KMS-11 (cell line): ENCODE data around the gene SULT1B1.

Experiments used
- H2AFZ ChIP-seq: fragments of 200-600 bp; sonication (generic); 2 replicates; pipeline ENCODE4 v1.6.1; 2016; ENCODE audit warnings: antibody characterized with exemption, mixed run types, low read depth
- H3K27ac ChIP-seq: fragments of 200-600 bp; sonication (generic); 2 replicates; pipeline ENCODE4 v1.6.1; 2016; ENCODE audit warnings: mild to moderate bottlenecking, mixed run types
- H3K27me3 ChIP-seq: fragments of 200-600 bp; sonication (generic); 2 replicates; pipeline ENCODE4 v1.6.1; 2017; ENCODE audit warnings: mild to moderate bottlenecking, low read depth, mixed run types, moderate library complexity; ENCODE audit not compliant: insufficient read depth
- H3K36me3 ChIP-seq: fragments of 200-600 bp; sonication (generic); 2 replicates; pipeline ENCODE4 v1.6.1; 2017; ENCODE audit warnings: mild to moderate bottlenecking, mixed run types; ENCODE audit not compliant: insufficient read depth
- H3K4me1 ChIP-seq: fragments of 200-600 bp; sonication (generic); 2 replicates; pipeline ENCODE4 v1.6.1; 2016; ENCODE audit warnings: mild to moderate bottlenecking, low read depth, mixed run types; ENCODE audit not compliant: poor library complexity, severe bottlenecking
- H3K4me2 ChIP-seq: fragments of 200-600 bp; sonication (generic); 2 replicates; pipeline ENCODE4 v1.7.0; 2016; ENCODE audit warnings: mild to moderate bottlenecking, mixed run types
- H3K4me3 ChIP-seq: fragments of 200-600 bp; sonication (generic); IDR thresholded peaks from 2 replicates; pipeline ENCODE4 v1.6.1; 2017; ENCODE audit warnings: low read depth, low read length, mixed read lengths; ENCODE audit not compliant: insufficient read depth
- H3K79me2 ChIP-seq: fragments of 200-600 bp; sonication (generic); 2 replicates; pipeline ENCODE4 v1.6.1; 2016; ENCODE audit warnings: low read depth, mixed run types; ENCODE audit not compliant: insufficient read depth
- H3K9ac ChIP-seq: fragments of 200-600 bp; sonication (generic); 2 replicates; pipeline ENCODE4 v1.6.1; 2016; ENCODE audit warnings: mild to moderate bottlenecking, mixed run types
- H4K20me1 ChIP-seq: fragments of 200-600 bp; sonication (generic); 2 replicates; pipeline ENCODE4 v1.6.1; 2016; ENCODE audit warnings: mild to moderate bottlenecking, mixed run types; ENCODE audit not compliant: insufficient read depth
- CTCF ChIP-seq: fragments of 200-600 bp; sonication (generic); conservative IDR thresholded peaks from 2 replicates; pipeline ENCODE4 v1.6.1; 2017; ENCODE audit warnings: low read depth, mild to moderate bottlenecking, antibody characterized with exemption, low read length, moderate library complexity, mixed read lengths

The SULT1B1 gene

GRCh38 chr4:69716654-69717053, 43.8 kb downstream of the SULT1B1 start:
- Histone ChIP-seq H3K9ac (no peak overlapping the region), H3K27me3 (no peaks in the 10 kb centered on the region), H3K4me3 (no peak overlapping the region), H3K79me2 (no peaks in the 10 kb centered on the region), H2AFZ (no peak overlapping the region), H3K36me3 (no peaks in the 10 kb centered on the region), H3K27ac (no peak overlapping the region), H3K4me1 (no peaks in the 10 kb centered on the region), H3K4me2 (no peak overlapping the region), H4K20me1 (no peaks in the 10 kb centered on the region)
- TF ChIP-seq CTCF: no peak

DNA sequence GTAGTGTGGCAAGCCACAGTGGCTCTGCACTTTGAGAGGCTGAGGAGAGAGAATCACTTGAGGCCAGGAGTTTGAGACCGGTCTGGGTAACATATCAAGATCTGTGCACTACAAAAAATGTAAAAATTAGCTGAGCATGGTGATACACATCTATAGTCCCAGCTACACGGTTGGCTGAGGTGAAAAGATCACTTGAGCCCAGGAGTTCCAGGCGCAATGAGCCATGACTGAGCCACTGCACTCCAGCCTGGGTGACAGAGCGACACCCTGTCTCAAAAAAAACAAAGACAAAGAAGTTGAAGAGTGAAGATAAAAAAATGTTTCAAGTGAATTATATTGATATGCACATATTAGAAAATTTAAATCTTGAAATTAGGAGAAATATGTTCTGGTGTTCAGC, 46.3 kb downstream of the SULT1B1 start:
- H3K27me3 ChIP-seq: no peaks in the 10 kb centered on the region
- H3K36me3 ChIP-seq: no peaks in the 10 kb centered on the region
- no peak for TF ChIP-seq CTCF

DNA sequence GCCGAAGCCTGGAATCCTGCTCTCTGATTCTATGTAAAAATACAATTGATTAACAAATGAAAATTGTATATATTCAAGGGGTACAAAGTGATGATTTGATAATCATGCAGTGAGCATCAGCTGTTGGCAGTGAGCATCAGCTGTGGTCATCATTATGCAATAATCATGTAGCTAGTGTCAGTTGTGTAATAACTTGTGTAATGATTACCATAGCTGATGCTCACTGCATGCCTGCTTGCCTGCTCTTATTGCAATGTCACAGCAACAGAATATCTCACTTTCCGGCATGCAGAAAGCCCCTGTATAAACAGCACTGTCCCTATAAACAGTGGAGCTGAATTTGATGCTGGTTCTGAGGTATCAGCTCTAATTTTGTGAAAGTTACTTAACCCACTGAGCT, 46.8 kb downstream of the SULT1B1 start:
- Histone ChIP-seq H3K27me3 (no peaks in the 10 kb centered on the region), H3K79me2 (no peaks in the 10 kb centered on the region), H3K4me3 (no peak overlapping the region), H3K27ac (no peak overlapping the region), H4K20me1 (no peaks in the 10 kb centered on the region), H3K36me3 (no peaks in the 10 kb centered on the region), H2AFZ (no peak overlapping the region), H3K9ac (no peak overlapping the region), H3K4me1 (no peaks in the 10 kb centered on the region), H3K4me2 (no peak overlapping the region)
- no peak for TF ChIP-seq CTCF

More for the DNA sequence above, 46.3 kb downstream of the SULT1B1 start:
- Histone ChIP-seq H2AFZ (no peak overlapping the region), H4K20me1 (no peaks in the 10 kb centered on the region), H3K9ac (no peak overlapping the region), H3K27ac (no peak overlapping the region), H3K4me1 (no peaks in the 10 kb centered on the region), H3K4me2 (no peak overlapping the region), H3K79me2 (no peaks in the 10 kb centered on the region), H3K4me3 (no peak overlapping the region)

- H3K4me3 ChIP-seq: no peak overlapping the region
- H3K36me3 ChIP-seq: no peaks in the 10 kb centered on the region
- no peak overlapping the region for H2AFZ ChIP-seq
- H3K79me2 ChIP-seq: no peaks in the 10 kb centered on the region
- H3K27ac ChIP-seq: no peak overlapping the region
- H4K20me1 ChIP-seq: no peaks in the 10 kb centered on the region
- no peaks in the 10 kb centered on the region for H3K27me3 ChIP-seq
- H3K4me2 ChIP-seq: no peak overlapping the region
- TF ChIP-seq CTCF: no peak
- H3K9ac ChIP-seq: no peak overlapping the region
- H3K4me1 ChIP-seq: no peaks in the 10 kb centered on the region
Measured at GRCh38 chr4:69710580-69710979, 49.8 kb downstream of the SULT1B1 start.
